ENCODE measurements around the gene PACSIN3. TPM values are rescaled to one million over a fixed set of nuclear protein-coding genes. Genes with fewer than 3 reads are reported as not detected.
"Not testable (repeated sequence)": the region's sequence is repeated elsewhere in the genome, so short reads cannot be mapped to it uniquely, and the experiment has no call there.

PACSIN3 gene
- total RNA-seq, 3 donors from 2014 or later (not counting 1 experiment from before 2014, with no cell fraction given): 1.3 TPM; not detected in 2

DNA sequence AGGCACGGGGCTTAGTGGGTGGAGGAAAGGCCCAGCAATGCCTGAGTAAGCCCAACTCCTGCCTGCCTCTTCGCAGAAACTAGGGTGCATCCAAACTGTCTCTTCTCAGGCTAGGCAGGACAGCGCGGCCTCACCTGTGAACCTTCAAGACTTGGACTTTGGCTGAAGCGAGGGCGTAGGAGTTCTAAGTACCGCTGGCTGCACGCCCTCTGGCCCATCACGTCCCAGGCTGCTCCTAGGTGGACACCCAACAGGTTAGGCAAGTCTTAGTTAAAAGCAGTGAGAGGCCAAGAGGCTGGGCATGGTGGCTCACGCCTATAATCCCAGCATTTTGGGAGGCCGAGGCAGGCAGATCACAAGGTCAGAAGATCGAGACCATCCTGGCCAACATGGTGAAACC is 26.7 kb upstream of the PACSIN3 start:
- 96% methylated on average over 12 of the region's 12 CpGs for WGBS (ENCODE audit: insufficient coverage)
- intact Hi-C loops (cut with micrococcal nuclease): no loop called here

DNA sequence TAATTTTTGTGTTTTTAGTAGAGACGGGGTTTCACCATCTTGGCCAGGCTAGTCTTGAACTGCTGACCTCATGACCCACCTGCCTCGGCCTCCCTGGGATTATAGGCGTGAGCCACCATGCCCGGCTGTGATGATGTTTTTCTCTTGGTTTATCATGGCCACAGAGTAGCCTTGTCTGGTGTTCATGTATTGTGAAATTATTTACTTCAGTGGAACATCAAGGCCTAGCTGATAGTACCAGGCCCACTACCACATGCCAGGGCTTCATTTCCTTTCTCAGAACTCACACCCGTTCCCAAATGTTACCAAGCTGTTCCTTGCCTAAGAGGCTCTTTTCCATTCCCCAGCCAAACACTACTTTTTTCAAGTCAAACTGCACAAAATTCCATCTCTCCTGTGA is 22.4 kb upstream of the PACSIN3 start:
- Histone ChIP-seq H3K27me3 (ENCODE audit: control insufficient read depth, insufficient read depth, low read length) (no peaks in the 10 kb centered on the region), H3K4me1 (ENCODE audit: control insufficient read depth, insufficient read depth, low read length) (peaks cover 1% of the 10 kb centered on the region), H3K27ac (ENCODE audit: low read length) (no peak overlapping the region), H3K36me3 (ENCODE audit: control insufficient read depth, insufficient read depth, low read length) (no peaks in the 10 kb centered on the region), H3K9me3 (ENCODE audit: control insufficient read depth, insufficient read depth, low read length) (no peaks in the 10 kb centered on the region), H3K4me3 (ENCODE audit: low read length) (no peak overlapping the region)
- 92% methylated on average over 5 of the region's 5 CpGs for WGBS (ENCODE audit: insufficient coverage)
- Mint-ChIP-seq H3K27me3 (ENCODE audit: low read depth in 2 of 2) (peaks cover 0 to 3% of the 10 kb centered on the region in 2 donors), H3K27ac (no peak overlapping the region), H3K4me3 (no peak overlapping the region), H3K36me3 (no peaks in the 10 kb centered on the region), H3K4me1 (peaks cover 0 to 2% of the 10 kb centered on the region in 2 donors), H3K9me3 (no peaks in the 10 kb centered on the region)
- TF ChIP-seq, protein P1, sequence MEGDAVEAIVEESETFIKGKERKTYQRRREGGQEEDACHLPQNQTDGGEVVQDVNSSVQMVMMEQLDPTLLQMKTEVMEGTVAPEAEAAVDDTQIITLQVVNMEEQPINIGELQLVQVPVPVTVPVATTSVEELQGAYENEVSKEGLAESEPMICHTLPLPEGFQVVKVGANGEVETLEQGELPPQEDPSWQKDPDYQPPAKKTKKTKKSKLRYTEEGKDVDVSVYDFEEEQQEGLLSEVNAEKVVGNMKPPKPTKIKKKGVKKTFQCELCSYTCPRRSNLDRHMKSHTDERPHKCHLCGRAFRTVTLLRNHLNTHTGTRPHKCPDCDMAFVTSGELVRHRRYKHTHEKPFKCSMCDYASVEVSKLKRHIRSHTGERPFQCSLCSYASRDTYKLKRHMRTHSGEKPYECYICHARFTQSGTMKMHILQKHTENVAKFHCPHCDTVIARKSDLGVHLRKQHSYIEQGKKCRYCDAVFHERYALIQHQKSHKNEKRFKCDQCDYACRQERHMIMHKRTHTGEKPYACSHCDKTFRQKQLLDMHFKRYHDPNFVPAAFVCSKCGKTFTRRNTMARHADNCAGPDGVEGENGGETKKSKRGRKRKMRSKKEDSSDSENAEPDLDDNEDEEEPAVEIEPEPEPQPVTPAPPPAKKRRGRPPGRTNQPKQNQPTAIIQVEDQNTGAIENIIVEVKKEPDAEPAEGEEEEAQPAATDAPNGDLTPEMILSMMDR (IDR thresholded peaks at IDR 0.05): no peak
- intact Hi-C loops (cut with micrococcal nuclease): no loop called here
- DNase-seq (no peak), ATAC-seq (no peak)

More for the DNA sequence above, 26.7 kb upstream of the PACSIN3 start:
- ATAC-seq: no peak
- Mint-ChIP-seq H3K4me3 (no peak overlapping the region), H3K27me3 (ENCODE audit: low read depth in 2 of 2) (no peaks in the 10 kb centered on the region), H3K36me3 (no peaks in the 10 kb centered on the region), H3K9me3 (no peaks in the 10 kb centered on the region), H3K27ac (no peak overlapping the region), H3K4me1 (peaks cover 24 to 31% of the 10 kb centered on the region in 2 donors)
- H3K36me3 ChIP-seq (ENCODE audit: control insufficient read depth, insufficient read depth, low read length): no peaks in the 10 kb centered on the region
- TF ChIP-seq, protein P1 (IDR thresholded peaks at IDR 0.05): no peak
- peaks cover 32% of the 10 kb centered on the region for H3K4me1 ChIP-seq (ENCODE audit: control insufficient read depth, insufficient read depth, low read length)
- no peaks in the 10 kb centered on the region for H3K27me3 ChIP-seq (ENCODE audit: control insufficient read depth, insufficient read depth, low read length)
- H3K9me3 ChIP-seq (ENCODE audit: control insufficient read depth, insufficient read depth, low read length): no peaks in the 10 kb centered on the region
- H3K4me3 ChIP-seq (ENCODE audit: low read length): no peak overlapping the region
- DNase-seq: no peak
- H3K27ac ChIP-seq (ENCODE audit: low read length): no peak overlapping the region

DNA sequence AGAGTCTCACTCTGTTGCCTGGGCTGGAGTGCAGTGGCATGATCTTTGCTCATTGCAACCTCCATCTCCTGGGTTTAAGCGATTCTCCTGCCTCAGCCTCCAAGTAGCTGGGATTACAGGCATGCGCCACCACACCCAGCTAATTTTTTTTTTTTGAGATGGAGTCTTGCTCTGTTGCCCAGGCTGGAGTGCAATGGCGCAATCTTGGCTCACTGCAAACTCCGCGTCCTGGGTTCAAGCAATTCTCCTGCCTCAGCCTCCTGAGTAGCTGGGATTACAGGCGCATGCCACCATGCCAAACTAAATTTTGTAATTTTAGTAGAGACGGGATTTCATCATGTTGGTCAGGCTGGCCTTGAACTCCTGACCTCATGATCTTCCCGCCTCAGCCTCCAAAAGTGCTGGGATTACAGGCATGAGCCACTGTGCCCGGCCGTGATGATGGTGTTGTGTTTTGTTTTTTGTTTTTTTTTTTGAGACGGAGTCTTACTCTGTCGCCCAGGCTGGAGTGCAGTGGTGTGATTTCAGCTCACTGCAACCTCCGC is 21.8 kb upstream of the PACSIN3 start:
- intact Hi-C loops (cut with micrococcal nuclease): not testable (repeated sequence)

DNA sequence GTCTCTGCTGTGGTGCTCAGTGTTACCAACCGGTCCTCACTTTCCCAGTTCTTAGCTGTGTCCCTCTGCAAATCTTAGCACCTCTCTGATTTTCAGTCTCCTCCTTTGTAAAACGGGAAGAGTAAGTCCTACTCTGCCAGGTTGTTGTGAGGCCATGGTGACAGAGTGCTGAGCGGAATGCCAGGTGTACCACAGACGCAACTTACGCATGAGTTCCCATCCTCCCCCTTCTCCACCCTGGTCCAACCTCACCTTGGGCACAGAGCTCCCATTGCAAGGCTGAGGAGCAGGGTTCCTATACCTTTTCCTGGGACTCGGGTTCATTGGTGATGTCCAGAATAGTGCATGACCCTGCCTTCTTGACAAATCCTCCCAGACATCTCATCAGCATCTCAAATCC is 21.2 kb upstream of the PACSIN3 start:
- Mint-ChIP-seq H3K36me3 (no peaks in the 10 kb centered on the region), H3K27ac (no peak overlapping the region), H3K27me3 (ENCODE audit: low read depth in 2 of 2) (peaks cover 0 to 3% of the 10 kb centered on the region in 2 donors), H3K9me3 (no peaks in the 10 kb centered on the region), H3K4me3 (no peak overlapping the region), H3K4me1 (no peaks in the 10 kb centered on the region)
- Histone ChIP-seq H3K27ac (ENCODE audit: low read length) (no peak overlapping the region), H3K9me3 (ENCODE audit: control insufficient read depth, insufficient read depth, low read length) (no peaks in the 10 kb centered on the region), H3K27me3 (ENCODE audit: control insufficient read depth, insufficient read depth, low read length) (no peaks in the 10 kb centered on the region), H3K36me3 (ENCODE audit: control insufficient read depth, insufficient read depth, low read length) (no peaks in the 10 kb centered on the region), H3K4me3 (ENCODE audit: low read length) (no peak overlapping the region), H3K4me1 (ENCODE audit: control insufficient read depth, insufficient read depth, low read length) (no peaks in the 10 kb centered on the region)
- TF ChIP-seq, protein P1 (IDR thresholded peaks at IDR 0.05): no peak
- no peak for DNase-seq
- intact Hi-C loops (cut with micrococcal nuclease): no loop called here
- ATAC-seq: no peak
- WGBS (ENCODE audit: insufficient coverage): 90% methylated on average over 6 of the region's 6 CpGs

More for the DNA sequence above, 21.8 kb upstream of the PACSIN3 start:
- ATAC-seq; H3K27ac Mint-ChIP-seq; H3K9me3 Mint-ChIP-seq; H3K27me3 ChIP-seq (ENCODE audit: control insufficient read depth, insufficient read depth, low read length); H3K27ac ChIP-seq (ENCODE audit: low read length); H3K36me3 Mint-ChIP-seq; H3K4me1 ChIP-seq (ENCODE audit: control insufficient read depth, insufficient read depth, low read length); H3K4me1 Mint-ChIP-seq; H3K27me3 Mint-ChIP-seq (ENCODE audit: low read depth in 2 of 2); DNase-seq; H3K4me3 Mint-ChIP-seq; H3K4me3 ChIP-seq (ENCODE audit: low read length); H3K9me3 ChIP-seq (ENCODE audit: control insufficient read depth, insufficient read depth, low read length); H3K36me3 ChIP-seq (ENCODE audit: control insufficient read depth, insufficient read depth, low read length): not testable (repeated sequence)
- WGBS (ENCODE audit: insufficient coverage): 95% methylated on average over 13 of the region's 13 CpGs

DNA sequence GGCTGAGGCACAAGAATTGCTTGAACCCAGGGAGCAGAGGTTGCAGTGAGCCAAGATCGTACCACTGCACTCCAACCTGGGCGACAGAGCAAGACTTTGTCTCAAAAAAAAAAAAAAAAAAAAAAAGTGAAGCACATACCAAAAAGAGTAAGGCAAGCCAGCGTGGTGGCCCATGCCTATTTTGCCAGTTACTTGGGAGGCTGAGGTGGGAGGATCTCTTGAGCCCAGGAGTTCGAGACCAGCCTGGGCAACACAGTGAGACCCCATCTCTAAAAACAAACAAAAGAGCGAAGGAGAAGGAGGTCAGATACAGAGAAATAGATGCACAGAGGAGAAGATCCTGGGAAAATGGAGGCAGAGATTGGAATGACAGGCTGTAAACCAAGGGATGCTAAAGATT is 20.3 kb upstream of the PACSIN3 start:
- H3K4me3 ChIP-seq (ENCODE audit: low read length); H3K27ac Mint-ChIP-seq; intact Hi-C loops (cut with micrococcal nuclease); H3K27ac ChIP-seq (ENCODE audit: low read length); H3K36me3 ChIP-seq (ENCODE audit: control insufficient read depth, insufficient read depth, low read length); ATAC-seq; H3K9me3 Mint-ChIP-seq; H3K4me1 Mint-ChIP-seq; H3K27me3 Mint-ChIP-seq (ENCODE audit: low read depth in 2 of 2); H3K36me3 Mint-ChIP-seq; DNase-seq; H3K4me3 Mint-ChIP-seq; H3K27me3 ChIP-seq (ENCODE audit: control insufficient read depth, insufficient read depth, low read length); H3K9me3 ChIP-seq (ENCODE audit: control insufficient read depth, insufficient read depth, low read length); H3K4me1 ChIP-seq (ENCODE audit: control insufficient read depth, insufficient read depth, low read length): not testable (repeated sequence)
- 90% methylated on average over 5 of the region's 5 CpGs for WGBS (ENCODE audit: insufficient coverage)
